ENCODE data around the gene ZNF710.
A peak's percentile ranks its signal among the peaks of the same experiment; 100 is the strongest.

Gene ZNF710

DNA sequence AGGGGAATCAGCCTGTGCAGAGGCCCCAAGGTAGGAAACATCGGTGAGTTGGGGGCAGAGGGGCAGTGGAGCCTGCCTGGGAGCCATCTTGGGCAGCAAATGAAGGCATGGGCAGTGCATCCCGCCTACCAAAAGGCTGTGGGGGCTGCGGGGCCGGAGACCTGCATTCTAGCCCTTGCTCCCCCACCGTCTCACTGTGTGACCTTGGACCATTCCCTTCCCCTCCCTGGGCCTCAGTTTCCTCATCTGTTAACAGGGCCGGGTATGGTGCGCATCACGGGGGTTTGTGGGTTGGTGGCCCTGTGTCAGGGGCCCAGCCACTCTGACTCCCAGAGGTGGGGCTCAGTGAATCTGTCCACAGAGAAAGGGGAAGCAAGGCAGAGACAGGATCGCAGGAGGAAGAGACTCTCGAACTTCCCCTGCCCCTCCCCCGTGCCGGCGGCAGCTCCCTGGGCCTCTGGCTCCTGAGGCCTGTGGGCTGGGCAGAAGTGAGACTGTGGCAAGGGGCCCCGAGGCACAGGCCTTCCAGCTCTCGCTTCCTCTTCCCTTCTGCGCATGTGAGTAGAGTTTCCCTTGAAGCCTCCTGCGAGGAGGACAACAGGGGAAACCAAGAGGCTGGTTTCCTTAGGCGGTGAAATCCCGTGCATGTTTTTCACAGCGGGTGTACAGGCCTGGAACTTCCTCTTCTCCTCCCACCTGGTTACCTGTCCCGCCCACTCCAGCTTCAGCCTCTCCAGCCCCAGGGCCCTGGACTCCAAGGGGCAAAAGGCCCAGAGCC is 58.3 kb downstream of the ZNF710 start:
- in situ Hi-C loops (cut with MboI; ENCODE audit: low pct_unique_long_range_greater_than_20kb, low sequenced_read_pairs, unreplicated experiment) = no loop called here
- peak; percentile 85 for DNase-seq (ENCODE audit: low spot score)
- TF ChIP-seq, protein P1, sequence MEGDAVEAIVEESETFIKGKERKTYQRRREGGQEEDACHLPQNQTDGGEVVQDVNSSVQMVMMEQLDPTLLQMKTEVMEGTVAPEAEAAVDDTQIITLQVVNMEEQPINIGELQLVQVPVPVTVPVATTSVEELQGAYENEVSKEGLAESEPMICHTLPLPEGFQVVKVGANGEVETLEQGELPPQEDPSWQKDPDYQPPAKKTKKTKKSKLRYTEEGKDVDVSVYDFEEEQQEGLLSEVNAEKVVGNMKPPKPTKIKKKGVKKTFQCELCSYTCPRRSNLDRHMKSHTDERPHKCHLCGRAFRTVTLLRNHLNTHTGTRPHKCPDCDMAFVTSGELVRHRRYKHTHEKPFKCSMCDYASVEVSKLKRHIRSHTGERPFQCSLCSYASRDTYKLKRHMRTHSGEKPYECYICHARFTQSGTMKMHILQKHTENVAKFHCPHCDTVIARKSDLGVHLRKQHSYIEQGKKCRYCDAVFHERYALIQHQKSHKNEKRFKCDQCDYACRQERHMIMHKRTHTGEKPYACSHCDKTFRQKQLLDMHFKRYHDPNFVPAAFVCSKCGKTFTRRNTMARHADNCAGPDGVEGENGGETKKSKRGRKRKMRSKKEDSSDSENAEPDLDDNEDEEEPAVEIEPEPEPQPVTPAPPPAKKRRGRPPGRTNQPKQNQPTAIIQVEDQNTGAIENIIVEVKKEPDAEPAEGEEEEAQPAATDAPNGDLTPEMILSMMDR (IDR thresholded peaks at IDR 0.05; ENCODE audit: extremely low read depth, insufficient read depth, missing control alignments) = no peak

- in situ Hi-C loops (cut with MboI; ENCODE audit: low pct_unique_long_range_greater_than_20kb, low sequenced_read_pairs, unreplicated experiment) = no loop called here
- TF ChIP-seq, protein P1 (IDR thresholded peaks at IDR 0.05; ENCODE audit: extremely low read depth, insufficient read depth, missing control alignments) = no peak
- no peak for DNase-seq (ENCODE audit: low spot score)
Observed at GRCh38 chr15:90060797-90061196, 59.7 kb downstream of the ZNF710 start.

DNA sequence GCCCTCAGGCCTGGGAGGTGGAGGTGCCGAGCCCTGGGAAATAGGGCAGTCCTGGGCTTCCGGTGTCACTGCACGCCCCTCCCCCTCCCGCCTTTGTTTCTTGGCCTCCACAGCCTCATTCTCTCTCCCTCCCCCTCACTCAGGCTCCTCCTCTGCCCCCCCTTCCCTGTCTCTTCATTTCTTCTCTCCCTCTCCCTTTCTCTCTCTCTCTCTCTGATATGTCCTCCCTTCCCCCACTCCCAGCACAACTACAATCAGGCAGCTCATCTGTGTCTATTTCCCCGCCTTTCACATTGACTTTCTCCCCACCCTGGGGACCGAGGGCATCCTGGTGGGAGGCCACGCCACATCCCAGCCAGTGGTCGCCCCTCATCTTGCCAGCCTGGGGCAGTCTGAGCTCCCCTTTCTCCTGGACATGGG is 60.9 kb downstream of the ZNF710 start:
- DNase-seq (ENCODE audit: low spot score) = no peak
- in situ Hi-C loops (cut with MboI; ENCODE audit: low pct_unique_long_range_greater_than_20kb, low sequenced_read_pairs, unreplicated experiment) = no loop called here
- TF ChIP-seq, protein P1 (IDR thresholded peaks at IDR 0.05; ENCODE audit: extremely low read depth, insufficient read depth, missing control alignments) = no peak

- no peak for DNase-seq (ENCODE audit: low spot score)
- in situ Hi-C loops (cut with MboI; ENCODE audit: low pct_unique_long_range_greater_than_20kb, low sequenced_read_pairs, unreplicated experiment) = no loop called here
Observed at GRCh38 chr15:90062462-90062932, 61.4 kb downstream of the ZNF710 start.

GRCh38 chr15:90062973-90063769 is 62.0 kb downstream of the ZNF710 start:
- TF ChIP-seq, protein P1 (IDR thresholded peaks at IDR 0.05; ENCODE audit: extremely low read depth, insufficient read depth, missing control alignments) = no peak
- DNase-seq (ENCODE audit: low spot score) = no peak
- in situ Hi-C loops (cut with MboI; ENCODE audit: low pct_unique_long_range_greater_than_20kb, low sequenced_read_pairs, unreplicated experiment) = no loop called here

More at GRCh38 chr15:90062462-90062932, 61.4 kb downstream of the ZNF710 start:
- TF ChIP-seq, protein P1 (IDR thresholded peaks at IDR 0.05; ENCODE audit: extremely low read depth, insufficient read depth, missing control alignments) = no peak

GRCh38 chr15:90063770-90064247 is 62.7 kb downstream of the ZNF710 start:
- DNase-seq (ENCODE audit: low spot score) = no peak
- TF ChIP-seq, protein P1 (IDR thresholded peaks at IDR 0.05; ENCODE audit: extremely low read depth, insufficient read depth, missing control alignments) = no peak
- in situ Hi-C loops (cut with MboI; ENCODE audit: low pct_unique_long_range_greater_than_20kb, low sequenced_read_pairs, unreplicated experiment) = no loop called here

Data from GM13977 (cell line).